Placental epithelial cell (primary cell): ENCODE measurements around the gene HADHA. TPM values are rescaled to one million over a fixed set of nuclear protein-coding genes. Genes with fewer than 3 reads are reported as not detected.

Source experiments
- total RNA-seq: library from RNA; depleted of rRNA; stranded (reverse); fragments of >200 nt; gene quantifications from 2 replicates; pipeline ENCODE4 v1.2.3, GENCODE V29; 2012

The HADHA gene
- 90.3 and 112 TPM in 2 replicates for total RNA-seq

DNA sequence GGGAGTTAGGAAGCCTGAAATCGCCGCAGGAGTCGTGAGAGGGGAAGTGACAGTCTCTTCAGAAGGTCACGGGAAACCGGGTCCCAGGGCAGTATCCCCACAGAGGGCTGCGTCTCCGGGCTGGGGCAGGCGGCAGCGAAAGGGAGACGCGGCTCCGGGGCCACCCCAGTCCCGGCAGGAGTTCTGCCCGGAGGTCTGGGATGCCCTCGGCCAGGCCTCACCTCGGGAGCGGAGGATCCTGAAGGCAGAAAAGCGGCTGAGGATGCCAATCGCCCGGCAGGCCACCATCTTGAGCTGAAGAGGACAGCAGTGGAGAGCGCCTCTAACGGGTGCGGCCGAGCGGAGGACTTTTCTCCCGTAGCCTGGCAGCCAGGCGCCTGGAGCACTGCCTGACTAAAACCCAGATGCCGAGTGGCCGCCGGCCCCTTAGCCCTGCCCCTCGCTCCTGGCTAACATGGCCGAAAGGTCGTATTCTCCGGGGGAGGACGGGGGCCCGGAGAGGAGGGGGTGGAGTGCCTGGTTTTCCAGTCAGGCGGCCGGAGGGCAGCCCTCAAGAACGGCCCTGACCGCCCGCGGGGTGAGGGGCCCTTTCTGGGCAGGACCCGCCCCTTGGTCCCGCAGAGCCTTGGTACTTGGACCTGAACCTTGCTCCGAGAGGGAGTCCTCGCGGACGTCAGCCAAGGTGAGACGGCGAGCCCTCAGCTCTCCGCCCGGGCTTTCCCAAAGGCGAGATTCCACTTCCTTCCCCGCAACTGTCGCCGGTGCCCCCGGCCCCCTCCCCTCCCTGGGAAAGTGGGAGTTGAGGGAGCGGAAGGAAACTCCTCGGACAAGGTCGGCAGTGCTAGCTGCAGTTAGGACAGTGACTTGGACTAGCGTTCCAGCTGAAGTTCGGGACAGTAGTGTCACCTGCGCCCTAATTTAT is at the start of gene HADHA, which contains the start of gene HADHB:
Gene HADHA, minus strand, starts transcription at position 324 of the 922 bp plus-strand sequence. Its CDS starts 36 bp downstream, at position 288.
Gene HADHB, plus strand, starts transcription at position 631 of the 922 bp plus-strand sequence. CDS start 9,316 bp downstream, outside the sequence.

DNA sequence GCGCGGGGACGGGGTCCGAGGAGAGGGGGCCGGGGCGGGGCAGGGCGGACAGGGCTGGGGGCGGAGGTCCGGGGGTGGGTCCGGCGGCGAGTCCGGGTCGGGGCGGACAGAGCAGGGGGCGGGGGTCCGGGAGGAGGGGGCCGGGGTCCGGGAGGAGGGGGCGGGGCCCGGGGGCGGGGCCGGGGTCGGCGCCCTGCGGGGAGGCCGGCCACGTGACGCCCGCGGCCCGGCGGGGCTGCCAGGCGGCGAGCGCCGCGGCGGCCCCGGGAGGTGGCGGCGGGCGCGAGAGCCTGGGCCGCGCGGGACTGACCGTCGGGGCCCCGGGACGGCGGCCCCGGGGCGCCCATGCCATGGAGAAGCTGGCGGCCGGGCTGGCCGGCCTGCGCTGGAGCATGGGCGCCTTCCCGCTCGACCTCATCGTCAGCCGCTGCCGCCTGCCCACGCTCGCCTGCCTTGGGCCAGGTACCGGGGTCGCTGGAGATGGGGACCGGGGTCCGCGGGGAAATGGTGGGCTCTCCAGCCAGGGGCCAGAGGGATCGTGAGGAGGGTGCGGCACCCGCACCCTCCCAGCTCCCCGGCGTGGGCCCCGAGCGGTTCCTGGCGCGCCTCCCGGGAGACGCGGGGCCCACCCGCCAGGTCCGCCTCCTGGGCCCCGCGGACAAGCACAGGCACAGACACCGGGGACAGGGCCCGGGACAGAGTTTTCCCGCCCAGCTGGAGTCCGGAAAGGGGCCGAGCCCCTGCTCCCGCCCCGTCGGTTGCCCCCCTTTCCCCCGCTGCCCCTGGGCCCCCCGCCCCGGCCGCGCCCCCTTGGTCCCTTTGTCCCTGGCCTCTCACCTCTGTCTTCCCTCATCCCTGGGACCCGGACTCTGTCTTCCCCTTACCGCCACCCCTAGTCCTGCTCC is 71.3 kb downstream of the HADHA start, which contains the start of gene GAREM2:
Gene GAREM2, plus strand, starts transcription at position 218 of the 905 bp plus-strand sequence. Its CDS starts 133 bp downstream, at position 351.

Other genes starting within 250 kb of the HADHA start
- gene RAB10, start 210.5 kb downstream of the HADHA start, total RNA-seq = 92.3 and 145 TPM in 2 replicates
- 2.7 and 12.9 TPM in 2 replicates for gene GAREM2, start 71.5 kb downstream of the HADHA start, total RNA-seq
- 87.1 and 88.3 TPM in 2 replicates for gene HADHB, start 307 bp upstream of the HADHA start, total RNA-seq
- 13.0 and 30.5 TPM in 2 replicates for gene SELENOI, start 101.5 kb upstream of the HADHA start, total RNA-seq
- 0.54 TPM in 1 of 2 replicates, not detected in the other for gene ADGRF3, start 102.2 kb upstream of the HADHA start, total RNA-seq
- gene DRC1, start 157.3 kb upstream of the HADHA start, total RNA-seq = not detected in 2 replicates
- not detected in 2 replicates for gene OTOF, start 233.5 kb upstream of the HADHA start, total RNA-seq